AG04450 (cell line): ENCODE measurements around the gene DLGAP4. TPM values are rescaled to one million over a fixed set of nuclear protein-coding genes. Genes with fewer than 3 reads are reported as not detected.
"Not testable (repeated sequence)": the region's sequence is repeated elsewhere in the genome, so short reads cannot be mapped to it uniquely, and the experiment has no call there.

Source experiments
- CTCF ChIA-PET: fragments of 300-600, 350-600 bp; formaldehyde crosslinking; extraction: SDS; loops from one replicate; lab custom pipeline; 2022; ENCODE audit warnings: antibody characterized with exemption, inconsistent platforms; lab: Charles Lee
- POLR2A ChIA-PET: fragments of 350-600 bp; formaldehyde crosslinking; extraction: SDS; loops from one replicate; lab custom pipeline; 2021; ENCODE audit warnings: antibody characterized with exemption, inconsistent platforms; lab: Yijun Ruan, JAX
- DNase-seq: peaks from one replicate; pipeline ENCODE4 v3.0.0-alpha.2; 2011; ENCODE audit warnings: low read depth, low spot score
- H3K27ac ChIP-seq: one replicate; pipeline ENCODE4 v1.5.1; 2012; ENCODE audit warnings: low read depth, low read length, control low read depth
- H3K27me3 ChIP-seq: one replicate; pipeline ENCODE4 v1.6.0; 2012; ENCODE audit warnings: low read length; ENCODE audit not compliant: control insufficient read depth, insufficient read depth
- H3K4me3 ChIP-seq: 2 replicates; pipeline ENCODE4 v1.5.1; 2011; ENCODE audit warnings: mild to moderate bottlenecking, low read depth, low read length, control low read depth
- H3K9me3 ChIP-seq: 2 replicates; pipeline ENCODE4 v1.5.1; 2012; ENCODE audit warnings: low read length; ENCODE audit not compliant: control insufficient read depth, insufficient read depth
- polyA plus RNA-seq: library from polyadenylated mRNA; depleted of rRNA; stranded (reverse); fragments of >200 nt; gene quantifications from 2 replicates; pipeline ENCODE4 v1.2.3, GENCODE V29; 2011
- TF ChIP-seq, protein P1 (sequence below): IDR thresholded peaks from 2 replicates; pipeline ENCODE4 v1.5.1; 2011; ENCODE audit warnings: low read depth, low read length, control low read depth, inconsistent platforms

The DLGAP4 gene
- polyA plus RNA-seq, 1 experiment = 17.7 TPM

- H3K9me3 ChIP-seq = no peaks in the 10 kb centered on the region
- H3K27me3 ChIP-seq = no peaks in the 10 kb centered on the region
- no peak overlapping the region for H3K4me3 ChIP-seq
- CTCF ChIA-PET = interaction anchor here (1.2 kb wide), 1 partner anchor 10 kb away, joined by 3 read pairs; no protein-coding TSS in a partner anchor
- DNase-seq = no peak
- no peak overlapping the region for H3K27ac ChIP-seq
- TF ChIP-seq, protein P1, sequence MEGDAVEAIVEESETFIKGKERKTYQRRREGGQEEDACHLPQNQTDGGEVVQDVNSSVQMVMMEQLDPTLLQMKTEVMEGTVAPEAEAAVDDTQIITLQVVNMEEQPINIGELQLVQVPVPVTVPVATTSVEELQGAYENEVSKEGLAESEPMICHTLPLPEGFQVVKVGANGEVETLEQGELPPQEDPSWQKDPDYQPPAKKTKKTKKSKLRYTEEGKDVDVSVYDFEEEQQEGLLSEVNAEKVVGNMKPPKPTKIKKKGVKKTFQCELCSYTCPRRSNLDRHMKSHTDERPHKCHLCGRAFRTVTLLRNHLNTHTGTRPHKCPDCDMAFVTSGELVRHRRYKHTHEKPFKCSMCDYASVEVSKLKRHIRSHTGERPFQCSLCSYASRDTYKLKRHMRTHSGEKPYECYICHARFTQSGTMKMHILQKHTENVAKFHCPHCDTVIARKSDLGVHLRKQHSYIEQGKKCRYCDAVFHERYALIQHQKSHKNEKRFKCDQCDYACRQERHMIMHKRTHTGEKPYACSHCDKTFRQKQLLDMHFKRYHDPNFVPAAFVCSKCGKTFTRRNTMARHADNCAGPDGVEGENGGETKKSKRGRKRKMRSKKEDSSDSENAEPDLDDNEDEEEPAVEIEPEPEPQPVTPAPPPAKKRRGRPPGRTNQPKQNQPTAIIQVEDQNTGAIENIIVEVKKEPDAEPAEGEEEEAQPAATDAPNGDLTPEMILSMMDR = no peak
- POLR2A ChIA-PET = no interaction called here
Observed at GRCh38 chr20:36469973-36470372, 163.8 kb downstream of the DLGAP4 start.

- no peaks in the 10 kb centered on the region for H3K9me3 ChIP-seq
- no peak overlapping the region for H3K27ac ChIP-seq
- CTCF ChIA-PET = interaction anchor here (0.6 kb wide), 1 partner anchor 29 kb away, joined by 4 read pairs; no protein-coding TSS in a partner anchor
- no peak for DNase-seq
- no peak overlapping the region for H3K4me3 ChIP-seq
- no peaks in the 10 kb centered on the region for H3K27me3 ChIP-seq
- TF ChIP-seq, protein P1 = no peak
- POLR2A ChIA-PET = interaction anchor here (0.7 kb wide), 1 partner anchor 9 kb away, joined by 3 read pairs; no protein-coding TSS in a partner anchor
Observed at GRCh38 chr20:36471885-36472636, 165.9 kb downstream of the DLGAP4 start.

DNA sequence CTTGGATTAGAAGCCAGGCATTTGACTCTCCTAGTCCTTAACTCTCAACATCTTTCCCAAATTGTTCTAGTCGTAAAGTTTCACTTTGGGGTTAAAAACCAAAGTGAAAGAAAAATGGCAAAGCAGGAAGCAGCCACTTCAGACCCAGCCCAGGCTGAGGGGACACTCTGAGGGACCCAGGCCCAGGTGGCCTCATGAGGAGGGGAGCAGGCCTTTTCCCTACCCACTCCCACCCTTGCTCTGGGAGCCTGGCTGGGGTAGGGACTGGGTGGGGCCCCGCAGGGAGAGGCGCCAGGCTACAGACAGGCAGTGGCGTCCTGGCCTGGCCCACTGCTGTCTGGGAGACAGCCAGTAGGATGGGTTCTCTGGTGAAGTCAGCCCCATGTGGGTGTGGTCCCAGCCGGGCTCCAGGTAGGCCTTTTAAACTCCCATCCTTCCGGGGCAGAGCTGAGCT is 166.5 kb downstream of the DLGAP4 start:
- ChIA-PET CTCF (interaction anchor here (0.6 kb wide), 1 partner anchor 28 kb away, joined by 4 read pairs; no protein-coding TSS in a partner anchor), POLR2A (interaction anchor here (0.7 kb wide), 1 partner anchor 10 kb away, joined by 3 read pairs; no protein-coding TSS in a partner anchor)
- TF ChIP-seq, protein P1 = no peak

DNA sequence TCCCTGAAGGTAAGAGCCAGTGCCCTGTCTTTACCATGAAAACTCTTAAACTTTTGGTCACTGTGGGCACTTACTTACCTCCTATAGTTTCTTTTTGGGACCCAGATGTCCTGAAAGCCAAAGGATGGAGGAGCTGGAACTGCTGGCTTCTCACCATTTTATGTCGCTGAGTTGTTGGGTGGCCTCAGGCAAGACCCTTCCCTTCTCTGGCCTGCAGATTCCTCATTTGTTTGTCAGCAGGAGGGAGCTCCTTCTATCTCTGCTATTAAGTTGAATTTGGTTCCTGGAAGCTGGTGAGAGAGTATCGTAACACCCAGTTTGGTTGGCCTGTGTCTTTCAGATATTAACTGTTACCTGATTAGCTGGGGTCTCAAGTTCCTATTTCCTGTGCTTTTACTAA is 167.0 kb downstream of the DLGAP4 start:
- ChIA-PET CTCF (no interaction called here), POLR2A (no interaction called here)
- H3K27ac ChIP-seq = peak overlapping the region; percentile 61
- no peaks in the 10 kb centered on the region for H3K27me3 ChIP-seq
- no peaks in the 10 kb centered on the region for H3K9me3 ChIP-seq
- TF ChIP-seq, protein P1 = no peak
- no peak for DNase-seq
- H3K4me3 ChIP-seq = no peak overlapping the region

More for the DNA sequence above, 166.5 kb downstream of the DLGAP4 start:
- Histone ChIP-seq H3K27me3 (no peaks in the 10 kb centered on the region), H3K4me3 (peak overlapping the region; percentile 22; the same call in 1 of the 2 replicates), H3K27ac (peak overlapping the region; percentile 61), H3K9me3 (no peaks in the 10 kb centered on the region)
- DNase-seq = no peak

GRCh38 chr20:36474563-36474962 is 168.4 kb downstream of the DLGAP4 start:
- H3K9me3 ChIP-seq = no peaks in the 10 kb centered on the region
- TF ChIP-seq, protein P1 = no peak
- no peak overlapping the region for H3K4me3 ChIP-seq
- no peak for DNase-seq
- H3K27ac ChIP-seq = peak overlapping the region; percentile 47
- H3K27me3 ChIP-seq = no peaks in the 10 kb centered on the region
- CTCF ChIA-PET = no interaction called here
- POLR2A ChIA-PET = no interaction called here

DNA sequence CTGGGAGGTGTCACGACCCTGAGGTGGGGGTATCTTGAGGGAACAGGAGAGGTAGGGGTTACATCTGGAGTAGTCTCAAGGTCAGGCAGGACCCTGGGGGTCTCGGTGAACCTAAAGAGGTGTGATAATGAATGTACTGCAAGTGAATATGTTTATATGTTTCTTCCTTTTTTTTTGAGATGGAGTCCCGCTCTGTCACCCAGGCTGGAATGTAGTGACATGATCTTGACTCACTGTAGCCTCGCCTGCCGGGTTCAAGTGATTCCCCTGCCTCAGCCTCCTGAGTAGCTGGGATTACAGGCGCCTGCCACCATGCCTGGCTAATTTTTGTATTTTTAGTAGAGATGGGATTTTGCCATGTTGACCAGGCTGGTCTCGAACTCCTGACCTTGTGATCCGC is 168.9 kb downstream of the DLGAP4 start:
- H3K9me3 ChIP-seq, POLR2A ChIA-PET, H3K4me3 ChIP-seq, H3K27me3 ChIP-seq, DNase-seq, CTCF ChIA-PET, H3K27ac ChIP-seq: not testable (repeated sequence)
